HG02798 (cell line): Measurements from ENCODE around the gene MSMB.
"Not testable (repeated sequence)": the region's sequence is repeated elsewhere in the genome, so short reads cannot be mapped to it uniquely, and the experiment has no call there.

Source experiments
- ATAC-seq: cut with Tn5 transposase; IDR thresholded peaks from one replicate; pipeline ENCODE4 v1.9.1; 2021; ENCODE audit warnings: mild to moderate bottlenecking; ENCODE audit not compliant: unreplicated experiment, poor library complexity

The MSMB gene

GRCh38 chr10:46070749-46071148 lies 24.7 kb upstream of the MSMB start:
- ATAC-seq, result no peak

- no peak for ATAC-seq
Measured at GRCh38 chr10:46069771-46070463, 23.8 kb upstream of the MSMB start.

- no peak for ATAC-seq
Measured at GRCh38 chr10:46068905-46069304, 22.8 kb upstream of the MSMB start.

GRCh38 chr10:46068117-46068516 lies 22.0 kb upstream of the MSMB start:
- no peak for ATAC-seq

GRCh38 chr10:46064269-46064817 lies 18.3 kb upstream of the MSMB start:
- ATAC-seq, result no peak

- ATAC-seq, result no peak
Measured at GRCh38 chr10:46062723-46063428, 16.8 kb upstream of the MSMB start.

GRCh38 chr10:46060706-46061105 lies 14.6 kb upstream of the MSMB start:
- ATAC-seq, result no peak

GRCh38 chr10:46057927-46058326 lies 11.9 kb upstream of the MSMB start:
- ATAC-seq, result not testable (repeated sequence)

- no peak for ATAC-seq
Measured at GRCh38 chr10:46057038-46057437, 11.0 kb upstream of the MSMB start.

- no peak for ATAC-seq
Measured at GRCh38 chr10:46055771-46056170, 9.7 kb upstream of the MSMB start.

GRCh38 chr10:46053534-46054434 lies 7.7 kb upstream of the MSMB start:
- ATAC-seq, result no peak

- ATAC-seq, result no peak
Measured at GRCh38 chr10:46052791-46053375, 6.8 kb upstream of the MSMB start.

- ATAC-seq, result no peak
Measured at GRCh38 chr10:46052057-46052790, 6.2 kb upstream of the MSMB start.

GRCh38 chr10:46050941-46051623 lies 5.0 kb upstream of the MSMB start:
- no peak for ATAC-seq

GRCh38 chr10:46049497-46049831 lies 3.4 kb upstream of the MSMB start:
- not testable (repeated sequence) for ATAC-seq

GRCh38 chr10:46048152-46048551 lies 2.1 kb upstream of the MSMB start:
- no peak for ATAC-seq

- no peak for ATAC-seq
Measured at GRCh38 chr10:46042527-46042926, 3.5 kb downstream of the MSMB start.

- ATAC-seq, result no peak
Measured at GRCh38 chr10:46040004-46040403, 6.1 kb downstream of the MSMB start.

GRCh38 chr10:46037107-46037825 lies 8.8 kb downstream of the MSMB start:
- ATAC-seq, result no peak
